GM12874 (cell line): ENCODE measurements around the gene OTP.

Experiments
- CTCF ChIP-seq: IDR thresholded peaks from 2 replicates; pipeline ENCODE4 v1.5.1; 2011; ENCODE audit warnings: low read depth, mild to moderate bottlenecking, control low read depth, low read length, moderate library complexity; ENCODE audit not compliant: insufficient read depth

The OTP gene

GRCh38 chr5:77620405-77620804 is 18.1 kb downstream of the OTP start:
- TF ChIP-seq CTCF: no peak

GRCh38 chr5:77616920-77617319 is 21.6 kb downstream of the OTP start:
- TF ChIP-seq CTCF: no peak

GRCh38 chr5:77607324-77607723 is 31.2 kb downstream of the OTP start:
- no peak for TF ChIP-seq CTCF

GRCh38 chr5:77606279-77606678 is 32.2 kb downstream of the OTP start:
- TF ChIP-seq CTCF: no peak

GRCh38 chr5:77599679-77600078 is 38.8 kb downstream of the OTP start:
- TF ChIP-seq CTCF: no peak

- no peak for TF ChIP-seq CTCF
Measured at GRCh38 chr5:77590347-77590746, 48.2 kb downstream of the OTP start.

GRCh38 chr5:77588175-77588574 is 50.3 kb downstream of the OTP start:
- TF ChIP-seq CTCF: no peak

GRCh38 chr5:77586101-77586500 is 52.4 kb downstream of the OTP start:
- TF ChIP-seq CTCF: no peak
